PC-3 (cell line): ENCODE measurements around the gene PDXK.

Experiments
- CTCF ChIP-seq: fragments of 300-600 bp; sonication (generic); conservative IDR thresholded peaks from 2 replicates; pipeline ENCODE4 v1.5.1; 2017; ENCODE audit warnings: antibody characterized with exemption, low read depth, mild to moderate bottlenecking, low read length
- EZH2 ChIP-seq: fragments of 300-600 bp; sonication (generic); IDR thresholded peaks from one replicate; pipeline ENCODE4 v1.6.1; 2017; ENCODE audit warnings: antibody characterized with exemption, mild to moderate bottlenecking, low read length; ENCODE audit not compliant: unreplicated experiment
- EZH2phosphoT487 ChIP-seq: fragments of 300-600 bp; sonication (generic); IDR thresholded peaks from 2 replicates; pipeline ENCODE4 v1.6.1; 2018; ENCODE audit warnings: mild to moderate bottlenecking, antibody characterized with exemption, low read length, borderline replicate concordance

- peak; percentile 58 for TF ChIP-seq CTCF
- no peak for TF ChIP-seq EZH2phosphoT487
- TF ChIP-seq EZH2 = no peak
These were observed 8.7 kb downstream of the PDXK start for GRCh38 chr21:43727519-43728153.
